HEK293T (cell line): Measurements from ENCODE around the gene ZDHHC13.

Source experiments
- ARNT ChIP-seq: fragments of 450-650 bp; IDR thresholded peaks from 2 replicates; pipeline ENCODE4 v1.6.1; 2017; ENCODE audit warnings: mild to moderate bottlenecking
- BHLHE40 ChIP-seq: fragments of 450-650 bp; IDR thresholded peaks from 2 replicates; pipeline ENCODE4 v1.6.1; 2016; ENCODE audit warnings: mild to moderate bottlenecking, moderate library complexity, borderline replicate concordance
- CTBP1 ChIP-seq: fragments of 450-650 bp; IDR thresholded peaks from 2 replicates; pipeline ENCODE4 v1.6.1; 2016; ENCODE audit warnings: borderline replicate concordance
- ELF4 ChIP-seq: fragments of 450-650 bp; IDR thresholded peaks from 2 replicates; pipeline ENCODE4 v1.6.1; 2017; ENCODE audit warnings: antibody characterized with exemption
- FOXK2 ChIP-seq: fragments of 450-650 bp; IDR thresholded peaks from 2 replicates; pipeline ENCODE4 v1.6.1; 2016; ENCODE audit warnings: mild to moderate bottlenecking
- FOXM1 ChIP-seq: fragments of 450-650 bp; IDR thresholded peaks from 2 replicates; pipeline ENCODE4 v1.6.1; 2017; ENCODE audit warnings: mild to moderate bottlenecking, borderline replicate concordance
- HDGF ChIP-seq: fragments of 450-650 bp; IDR thresholded peaks from 2 replicates; pipeline ENCODE4 v1.6.1; 2017; ENCODE audit warnings: antibody characterized with exemption, borderline replicate concordance
- L3MBTL2 ChIP-seq: fragments of 450-650 bp; conservative IDR thresholded peaks from 2 replicates; pipeline ENCODE4 v1.6.1; 2016; ENCODE audit warnings: mild to moderate bottlenecking
- PKNOX1 ChIP-seq: fragments of 450-650 bp; IDR thresholded peaks from 2 replicates; pipeline ENCODE4 v1.6.1; 2016
- SP1 ChIP-seq: fragments of 450-650 bp; IDR thresholded peaks from 2 replicates; pipeline ENCODE4 v1.6.1; 2017
- TARDBP ChIP-seq: fragments of 450-650 bp; IDR thresholded peaks from 2 replicates; pipeline ENCODE4 v1.6.1; 2016
- ZNF384 ChIP-seq: fragments of 450-650 bp; IDR thresholded peaks from 2 replicates; pipeline ENCODE4 v1.6.1; 2016

GRCh38 chr11:19075636-19076035, 41.3 kb upstream of the ZDHHC13 start:
- TF ChIP-seq TARDBP (no peak), ZNF384 (no peak), ELF4 (no peak), BHLHE40 (no peak), CTBP1 (no peak), FOXM1 (no peak), ARNT (no peak), PKNOX1 (no peak), FOXK2 (no peak), L3MBTL2 (no peak), HDGF (no peak), SP1 (no peak)
